GM06990 (cell line): ENCODE results near the gene PSORS1C2.

ENCODE experiments used
- DNase-seq: peaks from one replicate; pipeline ENCODE4 v3.0.0-alpha.2; 2011; ENCODE audit not compliant: insufficient read length; ENCODE audit errors: extremely low read depth
- H3K27me3 ChIP-seq: replicated peaks from 2 replicates; pipeline ENCODE4 v1.6.0; 2011; ENCODE audit warnings: low read length; ENCODE audit not compliant: control insufficient read depth, insufficient read depth
- H3K36me3 ChIP-seq: 2 replicates; pipeline ENCODE4 v1.5.1; 2011; ENCODE audit warnings: low read length; ENCODE audit not compliant: control insufficient read depth, insufficient read depth
- H3K4me3 ChIP-seq: replicated peaks from 2 replicates; pipeline ENCODE4 v1.5.1; 2011; ENCODE audit warnings: low read depth, mild to moderate bottlenecking, control low read depth, low read length
- TF ChIP-seq, protein P1 (sequence below): IDR thresholded peaks from 2 replicates; pipeline ENCODE4 v1.5.1; 2011; ENCODE audit warnings: low read length, control low read depth, mild to moderate bottlenecking, inconsistent platforms; ENCODE audit not compliant: insufficient read depth, poor library complexity, severe bottlenecking

Gene PSORS1C2

GRCh38 chr6:31114970-31115849 is 23.7 kb downstream of the PSORS1C2 start:
- H3K27me3 ChIP-seq = peaks cover 3% of the 10 kb centered on the region
- TF ChIP-seq, protein P1, sequence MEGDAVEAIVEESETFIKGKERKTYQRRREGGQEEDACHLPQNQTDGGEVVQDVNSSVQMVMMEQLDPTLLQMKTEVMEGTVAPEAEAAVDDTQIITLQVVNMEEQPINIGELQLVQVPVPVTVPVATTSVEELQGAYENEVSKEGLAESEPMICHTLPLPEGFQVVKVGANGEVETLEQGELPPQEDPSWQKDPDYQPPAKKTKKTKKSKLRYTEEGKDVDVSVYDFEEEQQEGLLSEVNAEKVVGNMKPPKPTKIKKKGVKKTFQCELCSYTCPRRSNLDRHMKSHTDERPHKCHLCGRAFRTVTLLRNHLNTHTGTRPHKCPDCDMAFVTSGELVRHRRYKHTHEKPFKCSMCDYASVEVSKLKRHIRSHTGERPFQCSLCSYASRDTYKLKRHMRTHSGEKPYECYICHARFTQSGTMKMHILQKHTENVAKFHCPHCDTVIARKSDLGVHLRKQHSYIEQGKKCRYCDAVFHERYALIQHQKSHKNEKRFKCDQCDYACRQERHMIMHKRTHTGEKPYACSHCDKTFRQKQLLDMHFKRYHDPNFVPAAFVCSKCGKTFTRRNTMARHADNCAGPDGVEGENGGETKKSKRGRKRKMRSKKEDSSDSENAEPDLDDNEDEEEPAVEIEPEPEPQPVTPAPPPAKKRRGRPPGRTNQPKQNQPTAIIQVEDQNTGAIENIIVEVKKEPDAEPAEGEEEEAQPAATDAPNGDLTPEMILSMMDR = no peak
- DNase-seq = no peak
- H3K36me3 ChIP-seq = no peaks in the 10 kb centered on the region
- H3K4me3 ChIP-seq = no peak overlapping the region

DNA sequence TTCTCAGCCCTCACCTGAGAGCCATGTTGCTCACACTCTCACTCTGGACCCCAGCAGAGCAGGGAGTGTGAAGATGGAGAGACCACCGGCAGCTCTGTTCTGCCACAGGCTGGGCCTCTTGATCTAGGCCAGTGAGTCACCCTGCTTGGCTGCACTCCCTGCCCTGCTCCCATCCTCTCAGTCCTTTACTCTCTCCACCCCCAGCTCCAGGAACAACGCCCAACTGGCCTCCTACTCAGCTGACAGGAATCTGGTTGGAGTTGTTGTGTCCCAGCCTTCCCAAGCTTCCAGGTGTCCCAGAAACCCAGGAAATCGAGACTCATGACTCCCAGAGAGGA is 24.4 kb downstream of the PSORS1C2 start, which contains the start of gene PSORS1C1:
TSS of gene PSORS1C1 (plus strand) at position 260 of the 338 bp plus-strand sequence. CDS start 14,833 bp downstream, outside the sequence.
- Histone ChIP-seq H3K36me3 (no peaks in the 10 kb centered on the region), H3K27me3 (peaks cover 3% of the 10 kb centered on the region), H3K4me3 (no peak within 1 kb of the TSS)
- TF ChIP-seq, protein P1 = no peak
- no peak for DNase-seq

GRCh38 chr6:31113861-31114540 is 24.9 kb downstream of the PSORS1C2 start:
- no peak for DNase-seq
- Histone ChIP-seq H3K36me3 (no peaks in the 10 kb centered on the region), H3K27me3 (peaks cover 3% of the 10 kb centered on the region), H3K4me3 (no peak overlapping the region)
- TF ChIP-seq, protein P1 = no peak

DNA sequence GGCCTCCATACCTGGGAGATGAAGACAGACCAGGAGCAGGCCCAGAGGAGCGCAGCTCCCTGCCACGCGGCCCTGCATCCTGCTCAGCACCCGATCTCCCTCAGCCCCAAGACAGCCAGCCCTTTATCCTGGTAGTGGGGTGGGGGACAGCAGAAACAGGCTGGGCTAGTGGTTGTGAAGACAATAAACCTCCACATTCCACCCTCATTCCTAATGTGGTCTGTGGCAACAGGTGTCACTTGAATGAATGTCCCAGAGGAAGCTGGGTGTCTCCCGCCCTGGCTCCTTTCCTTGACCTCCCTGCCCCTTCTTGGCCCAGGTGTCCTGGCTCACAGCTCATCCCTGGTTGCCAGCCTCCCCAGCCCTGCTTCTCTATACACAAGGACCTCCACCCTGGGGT is 26.4 kb downstream of the PSORS1C2 start, which contains the start of gene C6orf15:
TSS of gene C6orf15 (minus strand) at position 98 of the 400 bp plus-strand sequence. CDS start at position 78, 20 bp downstream.
- Histone ChIP-seq H3K4me3 (no peak within 1 kb of the TSS), H3K27me3 (peaks cover 3% of the 10 kb centered on the region), H3K36me3 (no peaks in the 10 kb centered on the region)
- TF ChIP-seq, protein P1 = no peak
- DNase-seq = no peak

DNA sequence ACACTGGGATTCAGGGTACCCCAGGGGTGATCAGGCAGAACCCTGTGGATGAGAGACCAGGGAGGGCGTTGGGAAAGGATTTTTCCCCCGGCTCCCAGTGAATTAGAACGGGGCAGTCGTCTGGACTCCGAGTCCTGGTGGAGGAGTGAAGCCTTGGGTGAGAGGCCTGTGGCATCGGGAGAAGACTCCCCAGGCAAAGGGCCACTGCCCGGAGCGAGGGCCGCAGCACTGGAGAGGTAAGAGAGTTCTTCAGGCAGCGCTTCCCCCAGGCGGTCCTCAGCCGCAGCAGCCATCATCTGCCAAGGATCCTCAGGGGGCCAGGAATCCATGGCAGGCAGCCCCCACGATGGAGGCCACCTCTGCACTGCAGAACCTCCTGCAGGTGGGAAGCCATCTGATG is 27.2 kb downstream of the PSORS1C2 start:
- TF ChIP-seq, protein P1 = no peak
- no peak for DNase-seq
- peaks cover 3% of the 10 kb centered on the region for H3K27me3 ChIP-seq

More for the DNA sequence above, 27.2 kb downstream of the PSORS1C2 start:
- Histone ChIP-seq H3K36me3 (no peaks in the 10 kb centered on the region), H3K4me3 (no peak overlapping the region)
